ENCODE measurements around the gene B4GALT2.

DNA sequence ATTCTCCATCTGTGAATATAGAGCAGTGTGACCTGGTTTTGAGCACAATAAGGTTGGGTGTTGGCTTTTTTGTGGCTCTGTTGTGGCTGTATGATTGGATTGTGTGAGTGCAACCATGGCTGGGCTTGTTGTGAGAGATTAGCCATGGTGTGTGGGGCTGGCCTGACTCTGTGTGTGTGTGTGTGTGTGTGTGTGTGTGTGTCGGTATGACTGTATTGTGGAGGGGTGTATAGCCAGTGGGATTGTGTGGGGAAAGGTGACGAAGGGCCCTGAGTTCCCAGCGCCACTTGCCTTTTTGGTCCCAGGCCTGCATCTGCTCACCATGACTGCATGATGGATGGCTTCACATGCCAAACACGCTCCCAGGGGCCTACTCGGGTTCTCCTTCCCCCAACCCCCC, 58.1 kb downstream of the B4GALT2 start:
- no peak for TF ChIP-seq EZH2phosphoT487 (conservative IDR thresholded peaks at IDR 0.05; ENCODE audit: low read length)
- TF ChIP-seq, protein P1, sequence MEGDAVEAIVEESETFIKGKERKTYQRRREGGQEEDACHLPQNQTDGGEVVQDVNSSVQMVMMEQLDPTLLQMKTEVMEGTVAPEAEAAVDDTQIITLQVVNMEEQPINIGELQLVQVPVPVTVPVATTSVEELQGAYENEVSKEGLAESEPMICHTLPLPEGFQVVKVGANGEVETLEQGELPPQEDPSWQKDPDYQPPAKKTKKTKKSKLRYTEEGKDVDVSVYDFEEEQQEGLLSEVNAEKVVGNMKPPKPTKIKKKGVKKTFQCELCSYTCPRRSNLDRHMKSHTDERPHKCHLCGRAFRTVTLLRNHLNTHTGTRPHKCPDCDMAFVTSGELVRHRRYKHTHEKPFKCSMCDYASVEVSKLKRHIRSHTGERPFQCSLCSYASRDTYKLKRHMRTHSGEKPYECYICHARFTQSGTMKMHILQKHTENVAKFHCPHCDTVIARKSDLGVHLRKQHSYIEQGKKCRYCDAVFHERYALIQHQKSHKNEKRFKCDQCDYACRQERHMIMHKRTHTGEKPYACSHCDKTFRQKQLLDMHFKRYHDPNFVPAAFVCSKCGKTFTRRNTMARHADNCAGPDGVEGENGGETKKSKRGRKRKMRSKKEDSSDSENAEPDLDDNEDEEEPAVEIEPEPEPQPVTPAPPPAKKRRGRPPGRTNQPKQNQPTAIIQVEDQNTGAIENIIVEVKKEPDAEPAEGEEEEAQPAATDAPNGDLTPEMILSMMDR (IDR thresholded peaks at IDR 0.05; ENCODE audit: insufficient read depth, low read length, poor library complexity, severe bottlenecking) = no peak
